HS-5 (cell line): ENCODE measurements around the gene CHRNA5.
"Not testable (repeated sequence)": the region's sequence is repeated elsewhere in the genome, so short reads cannot be mapped to it uniquely, and the experiment has no call there.

Experiments
- DNase-seq: peaks from one replicate; pipeline ENCODE4 v3.0.0-alpha.2; 2012; ENCODE audit warnings: low read depth

Gene CHRNA5

GRCh38 chr15:78565097-78565950, at the start of gene CHRNA5:
TSS of gene CHRNA5 (plus strand) at chr15:78565520. CDS start at chr15:78565720, 200 bp downstream.
- DNase-seq: no peak

DNA sequence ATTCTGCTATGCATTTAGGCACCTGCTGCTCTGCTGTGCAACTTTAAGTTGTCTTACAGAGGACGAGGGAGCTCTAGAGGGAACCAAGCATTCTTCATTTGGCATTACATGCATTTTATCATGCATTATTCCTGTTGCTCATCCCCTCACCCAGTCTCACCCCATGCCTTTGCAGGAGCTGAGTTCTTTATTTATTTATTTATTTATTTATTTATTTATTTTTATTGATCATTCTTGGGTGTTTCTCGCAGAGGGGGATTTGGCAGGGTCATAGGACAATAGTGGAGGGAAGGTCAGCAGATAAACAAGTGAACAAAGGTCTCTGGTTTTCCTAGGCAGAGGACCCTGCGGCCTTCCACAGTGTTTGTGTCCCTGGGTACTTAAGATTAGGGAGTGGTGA, 45.3 kb upstream of the CHRNA5 start:
- DNase-seq: not testable (repeated sequence)

DNA sequence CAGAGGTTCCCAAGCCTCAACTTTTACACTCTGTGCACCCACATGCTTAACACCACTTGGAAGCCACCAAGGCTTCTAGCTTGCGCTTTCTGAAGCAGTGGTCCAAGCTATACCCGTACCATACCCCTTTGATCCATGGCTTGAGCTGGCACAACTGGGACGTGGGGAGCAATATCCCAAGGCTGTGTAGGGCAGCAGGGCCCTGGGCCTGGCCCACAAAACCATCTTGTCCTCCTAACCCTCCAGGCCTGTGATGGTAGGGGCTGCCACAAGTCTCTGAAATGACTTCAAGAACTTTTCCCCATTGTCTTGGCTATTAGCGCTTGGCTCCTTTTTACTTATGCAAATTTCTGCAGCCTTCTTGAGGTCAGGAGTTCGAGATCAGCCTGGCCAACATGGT, 41.1 kb upstream of the CHRNA5 start:
- no peak for DNase-seq

DNA sequence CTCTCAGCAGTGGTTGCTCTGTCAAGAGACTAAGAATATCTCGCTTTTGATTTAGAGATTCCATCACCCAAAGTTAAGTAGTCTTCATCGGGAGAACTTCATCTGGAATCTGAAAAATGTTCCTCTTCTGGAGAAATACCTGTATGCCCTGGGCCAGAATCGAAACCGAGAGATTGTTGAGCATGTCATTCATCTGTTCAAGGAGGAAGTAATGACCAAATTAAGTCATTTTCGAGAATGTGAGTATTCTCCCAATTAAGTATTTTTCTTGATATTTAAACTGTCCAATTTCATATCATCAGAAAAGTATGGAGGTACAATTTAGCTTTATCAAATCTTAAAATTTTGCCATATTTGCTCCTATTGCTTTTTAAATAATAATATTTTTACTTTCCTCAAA, 38.0 kb upstream of the CHRNA5 start:
- DNase-seq: no peak

DNA sequence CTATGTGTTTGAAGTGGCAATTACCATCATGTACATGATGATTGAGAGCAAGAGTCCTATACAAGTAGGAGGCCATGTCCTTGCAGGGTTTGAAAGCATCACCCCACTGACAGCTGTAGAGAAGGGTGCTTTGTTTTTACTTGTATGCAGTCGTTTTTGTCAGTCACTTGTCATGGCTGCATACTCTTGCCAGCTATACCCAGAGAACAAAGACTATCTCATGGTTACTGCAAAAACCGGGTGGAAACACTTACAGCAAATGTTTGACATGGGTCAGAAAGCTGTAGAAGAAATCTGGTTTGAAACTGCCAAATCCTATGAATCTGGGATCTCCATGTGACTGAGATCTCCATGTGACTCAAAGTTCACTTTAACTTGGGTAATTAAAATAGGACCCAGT, 32.0 kb upstream of the CHRNA5 start:
- no peak for DNase-seq

GRCh38 chr15:78536134-78536533, 29.2 kb upstream of the CHRNA5 start:
- DNase-seq: no peak

DNA sequence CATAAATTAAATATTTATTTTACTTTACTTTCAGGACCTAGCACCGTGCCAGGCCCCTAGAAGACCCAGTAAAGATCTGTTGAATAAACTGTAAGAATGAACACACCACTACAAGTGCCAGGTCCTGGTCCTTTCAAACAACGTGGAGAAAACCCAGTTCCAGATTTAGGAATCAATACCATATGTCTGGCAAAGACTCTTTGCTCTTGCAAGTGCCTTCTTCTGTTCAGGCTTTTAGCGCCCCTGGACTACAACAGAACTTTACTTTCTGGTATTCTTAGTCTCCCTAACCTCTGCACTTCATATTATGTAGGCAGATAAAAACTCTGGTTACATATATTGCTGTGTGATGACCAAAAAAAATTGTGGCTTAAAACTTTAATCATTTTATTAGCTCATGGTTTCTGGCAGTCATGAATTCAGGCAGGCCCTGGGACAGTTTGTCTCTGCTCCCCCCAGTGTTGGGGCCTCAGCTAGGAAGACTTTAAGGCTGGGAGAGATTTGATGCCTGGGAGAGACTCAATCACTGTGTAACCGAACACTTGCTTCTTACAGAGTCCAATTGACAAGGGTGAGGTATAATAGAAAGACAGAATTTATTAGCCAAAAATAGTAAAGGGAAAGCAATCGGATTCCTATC, 27.9 kb upstream of the CHRNA5 start:
- no peak for DNase-seq

DNA sequence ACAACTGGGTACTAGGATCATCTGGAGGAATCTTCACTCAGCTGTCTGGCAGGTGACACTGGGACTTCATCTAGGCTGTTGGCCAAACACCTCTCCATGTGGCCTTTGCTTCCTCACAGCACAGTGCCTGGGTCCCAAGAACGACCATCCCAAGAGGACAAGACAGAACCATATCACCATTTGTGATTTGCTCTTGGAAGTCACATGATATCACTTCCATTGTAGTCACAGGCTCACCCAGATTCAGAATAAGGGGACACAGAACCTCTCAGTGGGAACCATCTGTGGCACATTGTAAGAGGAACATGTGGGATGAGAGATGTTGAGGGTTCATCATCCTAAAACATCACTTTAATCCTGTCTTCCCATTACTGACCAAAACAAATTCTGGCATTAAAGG, 27.0 kb upstream of the CHRNA5 start:
- DNase-seq: no peak

GRCh38 chr15:78539464-78540140, 25.7 kb upstream of the CHRNA5 start:
- not testable (repeated sequence) for DNase-seq

- DNase-seq: peak; percentile 59
These were observed 25.0 kb upstream of the CHRNA5 start, which contains the start of gene PSMA4 for GRCh38 chr15:78540141-78540870. TSS of gene PSMA4 (plus strand) at chr15:78540444. CDS start at chr15:78541928, 1,484 bp downstream.

DNA sequence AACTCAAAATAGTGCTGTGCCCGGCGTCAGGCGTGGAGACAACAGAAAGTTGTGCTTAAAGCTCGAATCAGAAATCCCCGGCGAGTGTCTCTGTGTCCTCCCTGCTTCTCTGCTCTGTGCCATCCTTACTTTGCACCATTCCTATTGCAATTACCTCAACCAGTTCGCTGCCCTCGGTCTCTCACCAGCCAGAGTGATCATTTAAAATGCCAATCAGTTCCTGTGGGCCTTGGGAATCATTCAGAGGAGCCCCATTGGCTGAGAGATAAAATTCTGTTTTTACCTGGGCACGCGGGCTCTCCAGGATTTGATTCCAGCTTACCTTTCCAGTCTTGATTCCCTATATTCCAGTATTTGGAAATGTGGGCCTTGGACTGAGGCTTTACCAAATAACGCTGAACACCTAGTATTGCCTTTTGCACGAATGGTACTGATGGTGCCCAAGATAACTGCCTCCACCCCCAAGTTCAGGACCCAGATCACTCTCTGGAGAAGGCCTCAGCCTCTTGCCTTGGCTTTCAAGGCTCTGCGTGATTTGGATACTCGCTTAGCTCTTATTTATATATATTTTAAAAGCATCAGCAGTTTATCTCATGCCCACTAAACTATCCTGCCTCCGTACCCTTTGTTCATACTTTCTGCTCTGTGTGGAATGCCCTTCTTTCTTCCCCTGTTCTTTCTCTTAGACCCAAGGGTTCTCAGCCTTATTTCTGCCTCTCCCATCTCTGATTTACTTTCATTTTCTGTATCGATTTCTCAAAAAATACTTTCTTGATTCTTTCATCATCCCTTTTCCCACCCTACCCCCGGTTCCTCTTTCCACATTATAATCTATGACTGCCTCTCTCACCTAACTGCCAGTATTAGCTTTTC, 24.2 kb upstream of the CHRNA5 start:
- DNase-seq: no peak

- no peak for DNase-seq
These were observed 23.6 kb upstream of the CHRNA5 start for GRCh38 chr15:78541744-78542034.

- DNase-seq: no peak
These were observed 22.7 kb upstream of the CHRNA5 start for GRCh38 chr15:78542647-78543046.

GRCh38 chr15:78550194-78550593, 15.1 kb upstream of the CHRNA5 start:
- DNase-seq: no peak

- no peak for DNase-seq
These were observed 14.5 kb upstream of the CHRNA5 start for GRCh38 chr15:78550815-78551214.

DNA sequence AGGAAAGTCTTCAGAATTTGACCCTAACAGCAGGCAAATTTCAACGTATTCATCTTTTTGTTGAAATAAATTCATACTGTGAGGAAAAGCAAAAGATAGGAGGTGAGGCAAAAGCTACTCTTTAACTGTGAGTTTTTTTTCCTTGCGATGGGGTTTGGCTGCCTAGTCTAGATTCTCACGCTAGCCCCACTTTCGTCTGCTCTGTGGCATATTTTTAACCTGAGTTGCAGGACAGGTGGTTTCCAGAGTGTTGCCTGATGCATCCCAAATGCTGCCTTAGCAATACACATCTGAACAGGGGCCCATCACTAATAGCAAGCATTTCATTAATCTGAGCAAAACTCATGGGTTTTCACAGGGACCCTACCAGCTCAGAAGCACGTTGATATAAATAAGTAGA, 13.4 kb upstream of the CHRNA5 start:
- DNase-seq: no peak

DNA sequence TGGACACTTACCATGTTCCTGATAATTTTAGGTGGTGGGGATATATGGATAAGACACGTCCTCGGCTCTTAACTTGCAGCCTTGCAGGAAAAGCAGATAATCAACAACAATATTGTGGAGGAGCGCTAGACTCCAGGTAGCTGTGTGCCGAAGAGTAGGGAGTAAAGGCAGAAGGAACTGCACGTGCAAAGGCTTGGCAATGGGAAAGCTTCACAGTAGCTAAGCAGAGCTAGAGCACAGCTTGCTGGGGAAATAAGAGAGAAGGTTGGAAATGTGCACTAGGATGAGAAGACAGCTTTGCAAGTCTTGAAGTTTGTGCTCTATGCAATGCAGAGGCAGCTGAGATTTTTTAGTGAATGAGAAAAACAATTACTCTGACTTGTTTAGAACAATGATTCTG, 12.7 kb upstream of the CHRNA5 start:
- no peak for DNase-seq

GRCh38 chr15:78560201-78560600, 5.1 kb upstream of the CHRNA5 start:
- not testable (repeated sequence) for DNase-seq

DNA sequence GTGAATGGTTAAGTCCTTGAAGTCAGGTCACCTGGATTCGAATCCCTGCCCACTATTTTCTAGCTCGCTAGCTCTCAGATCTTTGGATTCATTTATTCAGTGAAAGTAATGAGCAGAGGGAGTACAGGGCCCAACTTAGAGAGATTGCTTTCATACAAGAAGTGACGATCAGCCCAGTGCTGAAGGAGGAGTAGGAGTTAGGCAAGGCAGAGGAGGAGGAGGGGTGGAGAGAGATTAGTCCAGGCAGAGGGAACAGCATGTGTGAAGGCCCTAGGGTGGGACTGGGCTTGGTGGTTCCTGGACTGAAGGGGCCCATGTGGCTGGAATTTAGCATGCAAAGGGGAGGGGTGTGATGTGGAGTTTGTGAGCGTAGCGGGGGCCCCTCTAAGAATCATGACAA, 3.8 kb upstream of the CHRNA5 start:
- DNase-seq: no peak

DNA sequence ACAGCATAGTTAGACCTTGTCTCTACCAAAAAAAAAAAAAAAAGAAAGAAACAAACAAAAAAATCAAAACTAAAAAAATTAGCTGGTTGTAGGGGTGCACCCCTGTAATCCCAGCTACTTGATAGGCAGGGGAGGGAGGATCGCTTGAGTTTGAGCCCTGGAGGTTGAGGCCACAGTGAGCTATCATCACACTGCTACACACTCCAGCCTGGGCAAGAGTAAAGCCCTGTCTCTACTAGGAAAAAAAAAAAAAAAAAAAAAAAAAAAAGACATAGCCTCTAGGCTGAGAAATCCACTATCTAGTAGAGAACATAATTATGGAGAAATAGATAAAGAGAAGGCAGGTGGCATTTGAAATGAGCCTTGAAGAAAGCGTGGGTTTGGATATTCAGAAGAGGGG, 2.2 kb upstream of the CHRNA5 start:
- no peak for DNase-seq

GRCh38 chr15:78564743-78565096, 600 bp upstream of the CHRNA5 start:
- DNase-seq: no peak
